HG03520 (cell line): Measurements from ENCODE around the gene MEGF6.

Experiments
- ATAC-seq: cut with Tn5 transposase; IDR thresholded peaks from one replicate; pipeline ENCODE4 v1.9.1; 2021; ENCODE audit warnings: mild to moderate bottlenecking, moderate library complexity; ENCODE audit not compliant: unreplicated experiment

The MEGF6 gene

DNA sequence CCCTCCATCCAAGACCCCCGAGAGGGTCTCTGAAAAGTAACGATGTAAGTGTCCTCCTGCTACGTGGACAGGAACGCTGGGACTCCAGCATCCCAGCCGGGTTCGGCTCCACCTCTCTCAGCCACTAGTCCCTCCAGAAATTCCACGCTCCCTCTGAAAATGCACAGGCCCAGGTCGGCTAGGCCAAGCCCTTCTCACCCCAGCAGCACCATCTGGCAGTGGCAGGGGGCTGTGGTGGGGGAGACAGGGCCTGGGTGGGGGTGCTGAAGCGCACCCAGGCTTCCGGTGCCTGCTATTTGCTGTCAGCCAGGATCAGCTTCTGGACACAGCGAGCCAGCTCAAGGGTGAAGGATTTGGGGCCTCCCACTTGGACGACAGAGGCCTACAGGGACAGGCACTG is 83.5 kb downstream of the MEGF6 start:
- ATAC-seq: no peak

DNA sequence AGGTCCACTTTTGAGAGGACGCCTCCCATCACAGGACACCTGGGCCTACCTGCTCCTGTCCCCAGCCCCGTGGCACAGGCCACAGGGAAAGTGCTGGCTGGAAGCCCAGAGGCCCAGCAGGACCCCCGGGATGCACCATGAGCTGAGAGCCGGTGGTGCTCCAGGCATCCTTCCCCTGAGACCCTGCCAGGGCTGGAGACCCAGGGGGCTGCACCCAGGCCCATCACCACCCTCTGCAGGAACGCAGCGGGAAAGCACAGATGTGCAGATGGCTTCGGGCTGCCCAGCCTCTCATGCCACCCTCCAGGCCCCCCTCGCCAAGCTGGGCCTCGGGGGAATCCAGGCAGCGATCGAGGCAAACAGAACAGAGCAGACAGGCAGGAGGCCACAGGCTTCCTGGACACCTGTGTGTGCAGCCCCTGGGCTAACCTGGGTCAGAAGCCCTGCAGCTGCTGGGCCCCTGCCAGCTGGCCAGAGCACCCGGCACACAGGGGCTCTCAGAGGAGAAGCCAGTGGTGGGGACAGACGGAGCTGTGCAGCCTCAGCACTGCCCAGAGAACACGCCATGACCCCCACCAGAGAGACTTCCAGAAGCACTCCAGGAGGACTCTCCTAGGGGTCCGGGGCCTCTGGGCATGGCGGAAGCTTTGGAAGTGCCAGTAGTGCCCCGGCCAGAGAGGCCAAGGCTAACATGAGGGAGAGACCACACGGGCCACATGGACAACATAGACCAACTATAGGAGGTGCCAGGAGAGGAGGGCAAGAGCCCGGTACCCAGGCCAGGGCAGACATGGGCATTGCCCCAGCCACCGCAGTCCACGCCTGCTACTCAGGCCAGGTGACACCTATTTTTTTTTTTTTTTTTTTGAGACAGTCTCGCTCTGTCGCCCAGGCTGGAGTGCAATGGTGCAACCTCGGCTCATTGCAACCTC is 85.5 kb downstream of the MEGF6 start:
- ATAC-seq: no peak

DNA sequence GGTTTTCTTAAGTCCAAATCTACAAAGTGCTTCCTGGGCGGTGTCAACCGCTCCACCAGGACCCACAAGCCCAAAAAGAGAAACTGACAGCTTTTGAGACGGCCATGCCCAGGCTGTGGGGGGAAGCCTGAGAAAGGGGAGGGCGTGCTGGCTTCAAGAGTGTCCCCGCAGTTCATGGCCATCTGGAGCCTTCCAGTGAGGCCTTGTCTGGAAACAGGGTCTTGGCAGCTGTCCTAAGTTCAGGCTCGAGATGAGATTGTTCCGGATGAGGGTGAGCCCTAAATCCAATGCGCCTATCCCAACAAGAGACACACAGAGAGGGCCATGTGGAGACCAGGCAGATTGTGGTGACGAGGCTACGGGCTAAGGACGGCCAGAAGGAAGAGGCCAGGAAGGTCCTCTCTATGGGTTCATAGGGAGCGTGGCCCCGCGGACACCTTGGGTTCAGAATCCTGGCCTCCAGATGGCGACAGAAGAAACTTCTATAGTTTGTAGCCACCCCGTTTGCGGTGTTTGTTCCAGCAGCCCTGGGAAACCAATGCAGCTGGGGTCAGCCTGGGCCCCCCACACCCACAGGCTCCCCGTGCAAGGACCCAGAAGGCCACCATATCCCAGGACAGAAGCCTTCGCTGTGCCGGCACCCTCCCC is 86.6 kb downstream of the MEGF6 start:
- ATAC-seq: no peak

DNA sequence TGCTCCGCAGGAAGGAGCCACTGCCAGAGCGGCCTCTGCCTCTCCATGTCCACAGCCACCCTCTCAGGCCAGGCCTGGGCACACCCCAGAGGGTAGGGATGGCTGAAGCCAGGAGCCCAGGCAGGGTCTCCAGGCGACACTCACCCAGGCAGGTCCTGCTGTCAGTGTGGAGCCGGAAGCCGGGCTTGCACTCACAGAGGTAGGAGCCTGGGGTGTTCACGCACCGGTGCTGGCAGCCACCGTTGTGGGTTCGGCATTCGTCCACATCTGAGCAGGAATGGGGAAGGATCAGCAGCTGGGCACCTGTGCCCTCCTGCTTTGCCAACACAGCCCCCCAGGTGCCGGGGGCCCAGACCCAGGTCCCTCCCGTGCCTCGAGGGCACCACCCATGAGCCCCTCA is 87.3 kb downstream of the MEGF6 start:
- no peak for ATAC-seq

DNA sequence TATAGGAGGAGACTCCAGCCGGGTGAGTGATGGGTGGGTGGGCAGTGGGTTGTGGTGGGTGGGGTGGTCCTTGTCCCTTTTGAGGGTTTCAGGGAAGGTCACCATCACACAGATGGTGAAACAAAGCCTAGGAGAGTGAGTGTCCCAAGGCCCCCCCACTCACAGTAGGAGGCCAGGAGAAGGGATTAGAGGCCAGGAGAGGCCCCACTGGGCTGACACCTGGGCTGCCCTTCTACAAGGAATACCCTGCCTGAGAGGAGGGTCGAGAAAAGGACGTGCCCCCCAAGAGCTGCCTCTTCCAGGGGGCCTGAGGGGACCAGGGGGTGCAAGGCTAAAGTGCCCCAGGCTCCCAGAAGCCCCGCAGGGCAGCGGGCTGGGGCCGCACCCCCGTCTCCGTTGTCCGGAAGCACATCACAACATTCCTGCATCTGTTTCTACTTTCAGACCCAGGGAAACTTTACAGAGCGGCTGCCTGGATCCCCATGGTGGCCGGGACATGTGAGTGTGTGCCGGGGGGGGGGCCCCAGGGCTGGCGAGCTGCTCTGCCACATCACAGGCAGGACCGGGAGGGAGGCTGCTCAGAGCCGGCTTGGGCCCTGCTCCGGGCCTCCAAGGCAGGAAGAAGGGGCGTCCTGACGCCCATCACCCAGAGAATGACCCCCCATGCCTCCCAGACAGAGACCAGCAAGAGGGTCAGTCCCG is 88.6 kb downstream of the MEGF6 start:
- no peak for ATAC-seq

DNA sequence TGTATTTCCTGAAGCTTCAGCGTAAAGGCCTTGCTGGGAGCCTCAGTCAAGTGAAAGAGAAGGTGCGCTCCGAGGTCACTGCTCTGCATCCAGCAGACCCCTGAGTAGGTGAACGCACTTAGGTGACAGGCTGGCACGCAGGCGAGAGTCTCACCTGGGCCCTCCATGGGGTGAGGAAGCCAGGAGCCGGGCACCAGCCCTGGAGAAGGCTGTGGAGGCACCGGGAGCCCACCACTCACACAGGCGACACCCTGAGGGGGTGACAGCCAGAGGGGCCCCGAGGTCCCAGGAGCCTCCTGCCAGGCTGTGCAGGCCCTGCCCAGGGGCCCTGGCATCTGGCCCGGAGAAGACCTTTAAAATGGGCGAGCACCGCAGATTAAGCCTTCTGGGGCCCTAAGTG is 89.2 kb downstream of the MEGF6 start:
- no peak for ATAC-seq

DNA sequence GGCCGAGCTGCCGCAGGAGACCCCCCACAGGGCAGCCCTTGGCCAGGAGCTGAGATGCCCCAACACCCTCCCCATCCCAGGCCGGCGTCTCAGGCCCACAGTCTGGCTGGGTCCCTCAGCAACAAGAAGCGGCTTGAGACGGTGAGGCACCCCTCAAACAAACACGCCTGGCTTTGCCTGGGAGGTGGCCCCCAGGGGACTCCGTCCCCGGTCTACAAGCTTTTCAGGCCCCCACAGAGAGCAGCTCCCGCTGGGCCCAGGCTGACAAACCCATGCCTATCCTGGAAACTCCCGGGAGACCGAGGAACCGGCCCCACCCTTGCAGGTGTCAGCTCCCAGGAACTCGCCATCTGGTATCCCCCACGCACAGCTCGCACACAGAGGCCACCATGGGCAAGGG is 89.9 kb downstream of the MEGF6 start:
- no peak for ATAC-seq

DNA sequence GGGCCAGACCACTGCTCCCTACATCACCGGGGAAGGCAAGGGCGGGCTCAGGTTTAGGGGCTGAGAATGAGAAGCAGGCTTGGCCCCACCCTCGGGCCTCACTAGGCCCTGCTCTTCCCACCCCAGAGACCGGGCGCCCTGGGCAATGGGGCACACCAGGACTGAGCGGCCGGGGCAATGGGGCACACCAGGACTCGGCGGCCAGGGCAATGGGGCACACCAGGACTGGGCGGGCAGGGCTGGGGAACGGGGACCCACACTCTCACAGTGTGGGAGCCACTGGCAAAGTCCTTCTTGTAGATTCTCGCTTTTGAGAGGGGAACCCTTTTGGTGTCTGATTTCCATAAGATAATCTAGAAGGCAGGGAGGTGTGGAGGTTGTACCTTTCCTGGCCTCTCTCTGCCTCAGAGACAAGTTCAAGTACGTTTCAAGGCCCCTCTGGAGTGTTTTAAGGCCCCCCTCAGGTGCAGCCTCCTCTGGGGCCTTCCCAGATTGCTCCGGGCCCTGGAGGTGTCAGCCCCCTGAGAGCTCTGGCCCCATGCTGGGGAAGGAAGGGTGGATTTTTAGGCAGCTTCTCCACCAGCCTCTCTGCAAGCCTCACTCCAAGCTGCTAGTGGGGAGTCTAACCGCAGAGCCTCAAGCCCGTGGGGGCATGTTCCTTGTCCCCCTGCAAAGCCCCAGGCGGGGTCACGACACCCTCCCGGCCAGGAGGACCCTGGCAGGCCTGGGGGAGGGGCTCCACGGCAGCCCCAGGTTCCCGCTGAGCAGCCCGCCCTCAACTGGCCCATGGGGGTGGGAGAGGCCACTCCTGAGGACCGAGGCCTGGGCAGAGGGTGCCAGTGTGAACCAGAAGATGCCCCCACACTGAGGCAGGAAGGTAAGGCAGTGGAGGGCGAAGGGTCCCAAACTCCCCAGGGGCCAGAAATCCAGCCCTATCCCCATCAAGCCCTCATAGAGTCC is 90.6 kb downstream of the MEGF6 start:
- no peak for ATAC-seq

DNA sequence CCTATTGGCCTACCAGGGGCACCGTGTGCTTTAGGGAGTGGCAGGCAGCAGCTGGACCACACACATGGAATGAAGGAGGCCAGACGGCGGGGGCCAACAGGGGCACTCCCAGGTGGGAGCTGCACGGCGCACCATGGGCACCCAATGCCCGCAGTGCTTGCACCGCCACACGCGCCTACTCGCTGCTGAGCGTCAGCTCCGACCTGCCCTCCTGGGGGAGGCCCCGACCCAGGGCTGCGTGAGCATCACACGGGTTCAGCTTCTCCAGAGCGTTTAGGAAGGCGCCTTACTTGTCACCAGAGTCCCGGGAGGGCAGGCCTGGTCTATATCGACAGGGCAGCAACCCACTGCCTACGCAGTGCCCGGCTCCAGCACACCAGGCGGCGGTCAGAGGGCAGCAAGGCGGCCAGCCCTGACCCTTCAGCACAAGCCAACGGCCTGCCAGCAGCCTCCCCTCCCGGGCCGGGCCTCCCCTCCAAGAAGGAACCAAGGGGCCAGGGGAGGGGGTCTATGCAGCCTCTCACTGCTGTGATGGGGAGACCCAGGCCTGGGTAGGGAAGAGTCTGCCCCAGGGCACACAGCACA is 91.9 kb downstream of the MEGF6 start:
- no peak for ATAC-seq

DNA sequence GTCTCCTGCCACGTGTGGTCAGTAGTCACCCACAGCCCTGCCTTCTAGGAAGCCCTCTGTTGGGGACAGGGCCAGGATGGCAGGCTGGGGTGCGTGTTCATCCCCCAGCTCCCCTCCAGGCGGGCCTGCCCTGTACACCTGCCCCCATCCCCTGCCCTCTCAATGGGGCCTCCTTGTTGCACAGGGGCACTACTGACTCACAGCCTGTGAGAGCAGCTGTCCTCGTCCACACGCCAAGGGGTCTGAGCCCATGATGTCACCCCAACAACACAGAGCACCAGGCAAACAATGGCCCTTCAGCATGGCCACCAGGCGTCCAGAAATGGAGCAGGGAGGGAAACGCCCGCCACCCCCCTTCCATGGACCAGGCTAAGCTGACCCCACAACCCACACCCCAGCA is 92.6 kb downstream of the MEGF6 start:
- no peak for ATAC-seq

DNA sequence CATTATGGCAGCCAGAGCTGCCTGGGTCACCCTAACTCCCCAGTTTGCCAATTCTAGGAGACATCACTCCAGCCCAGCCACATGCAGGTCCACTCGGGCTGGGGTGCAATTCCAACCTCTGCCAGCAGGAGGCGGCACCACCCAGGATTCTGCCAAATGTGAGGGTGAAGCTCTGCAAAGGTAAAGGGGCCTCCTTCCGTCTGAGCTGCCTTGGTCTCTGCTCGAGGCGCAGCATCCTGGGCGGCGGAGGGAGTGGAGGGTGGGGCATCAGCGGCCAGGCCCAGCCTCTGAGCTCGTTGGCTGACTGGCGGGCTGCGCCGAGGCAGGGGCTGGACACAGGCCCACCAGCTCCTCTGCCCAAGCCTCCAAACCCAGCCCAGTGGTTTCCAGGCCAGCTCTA is 93.1 kb downstream of the MEGF6 start:
- ATAC-seq: no peak

DNA sequence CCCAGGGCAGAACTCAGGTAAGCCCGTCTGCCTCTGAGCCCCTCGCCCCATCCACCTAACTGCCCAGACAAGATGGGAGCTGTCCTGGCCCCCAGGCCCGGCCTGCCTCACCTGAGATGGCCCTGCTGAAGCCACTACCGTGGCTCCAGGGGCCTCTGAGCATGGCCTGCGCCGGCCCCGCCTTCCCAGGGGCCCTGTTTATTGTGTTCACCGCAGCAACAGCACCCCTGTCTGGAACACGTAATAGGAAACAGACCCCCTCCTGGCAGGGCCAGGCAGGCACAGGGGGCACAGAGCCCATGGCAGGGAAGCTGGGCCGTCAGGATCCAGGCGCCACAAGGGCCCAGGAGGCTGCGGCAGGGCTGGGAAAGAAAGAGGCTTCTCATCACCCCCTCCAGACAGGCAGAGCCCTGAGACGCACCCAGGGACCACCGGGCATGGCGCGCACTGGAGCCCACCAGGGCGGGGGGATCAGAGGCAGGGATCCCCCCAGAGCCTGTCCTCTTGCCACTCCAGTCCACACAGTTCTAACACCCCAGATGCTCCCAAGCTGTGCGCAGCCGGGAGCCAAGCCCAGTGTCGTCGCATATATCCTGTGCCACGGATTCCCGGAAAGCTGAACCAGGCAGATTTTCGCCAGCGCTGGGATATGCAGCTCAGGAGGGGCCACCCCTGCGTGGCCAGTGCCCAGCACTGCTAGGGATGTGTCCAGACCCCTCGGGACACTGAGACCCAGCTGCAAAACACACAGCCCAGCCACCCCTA is 94.2 kb downstream of the MEGF6 start:
- ATAC-seq: no peak

DNA sequence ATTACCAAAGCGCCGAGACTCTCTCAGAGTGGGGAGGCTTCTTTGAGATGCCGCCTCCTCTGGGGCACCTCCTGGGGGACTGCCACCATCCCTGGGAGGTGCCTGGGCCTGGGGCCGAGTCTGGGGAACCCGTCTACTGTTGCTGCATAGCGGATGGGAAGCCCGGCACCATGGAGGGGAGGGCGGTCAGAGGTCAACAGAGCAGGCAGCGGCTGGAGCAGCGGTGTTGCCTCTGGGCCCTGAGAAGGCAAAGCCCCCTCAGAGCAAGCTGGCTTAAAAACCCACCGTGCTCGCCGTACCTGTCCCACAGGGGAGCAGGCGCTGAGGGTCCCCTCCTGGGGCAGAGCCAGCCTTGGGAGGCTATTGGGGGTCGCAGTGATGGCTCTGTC is 94.8 kb downstream of the MEGF6 start:
- no peak for ATAC-seq

DNA sequence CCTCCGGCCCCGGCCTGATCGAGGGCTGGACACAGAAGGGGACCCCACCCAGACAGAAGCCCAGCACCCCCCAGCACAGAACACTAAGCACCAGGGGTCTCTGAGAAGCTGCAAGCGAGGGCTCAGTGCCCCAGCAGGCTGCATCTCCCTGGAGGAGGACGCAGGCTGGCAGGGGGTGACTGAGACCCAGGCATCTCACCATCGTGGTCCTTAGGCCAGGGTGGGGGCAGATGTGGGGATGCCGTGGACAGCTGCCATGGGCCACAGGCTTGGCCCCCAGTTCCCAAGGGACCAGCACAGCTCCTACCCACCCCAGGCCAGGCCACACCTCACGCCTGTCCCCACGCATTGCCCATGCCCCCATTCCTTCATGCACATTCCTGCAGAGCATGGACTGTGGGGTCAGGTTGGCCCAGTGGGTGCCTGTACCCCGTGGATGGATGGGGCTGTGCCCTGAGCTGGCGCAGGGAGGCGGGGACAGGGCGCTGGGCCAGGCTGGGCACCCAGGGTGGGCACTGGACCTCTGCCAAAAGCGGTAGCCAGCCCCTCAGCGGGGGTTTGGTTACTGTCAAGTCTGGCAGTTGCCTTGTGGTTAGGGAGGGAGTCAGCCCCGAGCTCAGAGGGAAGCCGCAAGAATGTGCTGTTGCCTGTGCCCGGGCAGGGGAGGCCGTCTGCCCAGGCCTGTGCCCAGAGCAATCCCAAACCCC is 95.4 kb downstream of the MEGF6 start:
- no peak for ATAC-seq

DNA sequence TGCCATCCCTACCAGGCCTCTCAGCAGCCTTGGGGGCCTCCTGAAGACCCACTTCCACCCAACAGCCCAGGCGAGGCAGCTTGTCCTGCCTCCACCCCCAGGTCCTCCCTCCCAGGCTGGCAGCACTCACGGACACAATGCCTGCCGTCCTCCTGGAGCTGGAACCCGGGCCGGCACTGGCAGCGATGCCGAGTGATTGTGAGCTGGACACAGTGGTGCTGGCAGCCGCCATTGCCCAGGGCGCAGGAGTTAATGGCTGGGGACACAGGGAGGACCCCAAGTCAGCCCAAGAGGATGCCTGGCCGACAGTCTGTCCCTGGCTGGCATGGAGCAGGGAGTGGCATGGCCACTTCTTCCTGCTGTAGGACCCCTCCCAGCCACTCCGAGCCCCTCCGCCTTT is 96.0 kb downstream of the MEGF6 start:
- no peak for ATAC-seq

DNA sequence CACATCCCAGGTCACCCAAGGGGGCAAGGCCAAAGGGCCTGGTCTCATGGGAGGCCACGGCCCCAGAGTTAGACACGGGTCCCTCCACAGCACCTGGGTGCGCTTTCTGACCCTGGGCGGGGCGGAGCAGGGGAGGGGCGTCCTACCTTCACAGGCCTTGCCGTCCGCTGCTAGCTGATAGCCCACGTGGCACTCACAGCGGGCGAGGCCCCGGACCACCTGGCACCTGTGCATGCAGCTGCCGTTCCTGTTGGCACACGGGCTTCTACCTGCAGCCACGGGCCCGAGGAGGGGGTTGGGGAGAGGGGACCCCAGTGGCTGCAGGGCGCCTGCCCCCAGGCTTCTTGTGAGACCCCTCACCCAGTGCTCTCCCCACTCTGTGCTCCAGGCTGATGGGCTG is 96.9 kb downstream of the MEGF6 start:
- no peak for ATAC-seq

DNA sequence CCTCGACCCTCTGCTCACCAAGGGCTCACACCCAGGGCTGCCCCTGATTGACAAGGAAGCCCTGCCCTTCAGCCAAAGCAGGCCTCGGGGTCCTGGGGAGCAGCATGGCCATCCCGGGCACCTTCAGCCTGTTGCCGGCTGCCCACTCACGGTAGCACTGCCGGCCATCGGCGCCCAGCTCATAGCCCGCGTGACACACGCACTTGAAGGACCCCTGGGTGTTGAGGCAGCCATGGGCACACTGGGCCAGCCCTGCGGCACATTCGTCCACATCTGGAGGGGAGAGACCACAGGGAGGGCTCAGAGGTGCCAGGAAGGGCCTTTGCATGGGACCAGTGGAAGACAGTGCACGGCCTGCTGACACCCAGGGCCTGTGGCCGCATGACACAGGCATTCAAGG is 99.5 kb downstream of the MEGF6 start:
- no peak for ATAC-seq

DNA sequence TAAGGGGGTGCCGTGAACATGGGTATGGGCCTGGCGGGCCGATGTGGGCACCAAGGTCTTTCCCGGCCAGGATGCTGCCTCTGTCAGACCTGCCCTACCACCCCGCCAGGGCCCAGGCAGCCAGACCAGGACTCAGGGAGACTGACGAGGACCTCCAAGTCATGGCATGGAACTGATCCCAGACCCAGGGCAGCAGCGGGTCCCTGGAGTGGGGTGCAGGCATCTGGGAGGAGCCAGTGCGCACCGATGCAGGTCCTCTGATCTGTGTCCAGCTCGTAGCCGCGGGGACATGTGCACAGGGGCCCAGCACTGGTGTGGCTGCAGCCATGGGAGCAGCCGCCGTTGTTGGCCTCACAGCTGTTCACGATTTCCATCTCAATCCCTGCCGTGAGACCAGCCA is 100.0 kb downstream of the MEGF6 start:
- ATAC-seq: no peak

DNA sequence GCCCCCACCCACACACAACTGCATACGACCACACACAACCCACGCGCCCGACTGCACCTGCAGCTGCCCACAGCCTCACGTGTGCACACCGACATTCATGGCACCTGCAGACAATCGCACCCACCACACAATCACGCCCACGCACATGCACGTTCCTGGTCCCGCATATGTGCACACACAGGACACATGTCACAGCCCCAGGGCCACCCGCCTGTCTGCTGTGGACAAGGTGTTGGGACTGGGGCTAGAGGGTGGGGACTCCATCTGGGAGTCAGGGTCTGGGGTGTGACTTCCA is 100.4 kb downstream of the MEGF6 start:
- no peak for ATAC-seq
